RWPE1 (cell line): ENCODE results near the gene TMEM203.
A peak's percentile ranks its signal among the peaks of the same experiment; 100 is the strongest.

ENCODE experiments used
- CTCF ChIA-PET: fragments of 350-600 bp; sonication (Branson Sonifier 250); formaldehyde crosslinking; extraction: SDS; loops from one replicate; lab custom pipeline; 2021; lab: Yijun Ruan, JAX
- POLR2A ChIA-PET: fragments of 400-600 bp; formaldehyde crosslinking; extraction: SDS; loops from one replicate; lab custom pipeline; 2020; ENCODE audit warnings: antibody characterized with exemption; ENCODE audit not compliant: low non-redundant PET; lab: Yijun Ruan, JAX
- DNase-seq: peaks from one replicate; pipeline ENCODE4 v3.0.0; 2012; ENCODE audit warnings: low spot score
- H3K27ac ChIP-seq: fragments of 450-650 bp; 2 replicates; pipeline ENCODE4 v1.5.1; 2017
- CTCF ChIP-seq: fragments of 450-650 bp; conservative IDR thresholded peaks from 2 replicates; pipeline ENCODE4 v1.5.1; 2017; ENCODE audit warnings: low read depth, mild to moderate bottlenecking

TMEM203 gene

GRCh38 chr9:137162505-137163364 lies 42.7 kb downstream of the TMEM203 start:
- no peak for DNase-seq
- ChIA-PET POLR2A (interaction anchor here (0.5 to 1.8 kb wide), 4 partner anchors 26 to 64 kb away, joined by 4 to 7 read pairs (median 4); partner anchors contain the start of genes CYSRT1, RNF224 and SSNA1), CTCF (interaction anchor here (0.5 to 3.0 kb wide), 8 partner anchors 14 to 282 kb away, joined by 3 to 13 read pairs (median 4); partner anchors contain the start of gene RNF224)
- H3K27ac ChIP-seq: no peak overlapping the region
- TF ChIP-seq CTCF: peak; percentile 51; the same call in 1 of the 2 replicates

GRCh38 chr9:137161558-137162486 lies 43.6 kb downstream of the TMEM203 start:
- no peak for TF ChIP-seq CTCF
- no peak overlapping the region for H3K27ac ChIP-seq
- CTCF ChIA-PET: interaction anchor here (0.6 to 3.0 kb wide), 6 partner anchors 15 to 65 kb away, joined by 3 to 13 read pairs (median 4); partner anchors contain the start of gene RNF224
- POLR2A ChIA-PET: interaction anchor here (1.8 kb wide), 1 partner anchor 27 kb away, joined by 4 read pairs; the partner anchor contains the start of gene SSNA1
- DNase-seq: no peak

GRCh38 chr9:137160716-137161557 lies 44.5 kb downstream of the TMEM203 start:
- DNase-seq: no peak
- POLR2A ChIA-PET: no interaction called here
- CTCF ChIA-PET: interaction anchor here (0.7 to 3.0 kb wide), 3 partner anchors 30 to 66 kb away, joined by 3 to 13 read pairs (median 4); partner anchors contain the start of gene RNF224
- no peak overlapping the region for H3K27ac ChIP-seq
- no peak for TF ChIP-seq CTCF

GRCh38 chr9:137160054-137160425 lies 45.4 kb downstream of the TMEM203 start:
- H3K27ac ChIP-seq: no peak overlapping the region
- TF ChIP-seq CTCF: no peak
- CTCF ChIA-PET: interaction anchor here (0.7 kb wide), 1 partner anchor 29 kb away, joined by 3 read pairs; no protein-coding TSS in a partner anchor
- POLR2A ChIA-PET: no interaction called here
- no peak for DNase-seq

GRCh38 chr9:137159105-137160053 lies 46.1 kb downstream of the TMEM203 start:
- ChIA-PET CTCF (interaction anchor here (0.7 kb wide), 1 partner anchor 67 kb away, joined by 3 read pairs; no protein-coding TSS in a partner anchor), POLR2A (no interaction called here)
- no peak for DNase-seq
- no peak for TF ChIP-seq CTCF
- no peak overlapping the region for H3K27ac ChIP-seq
